Smooth muscle cell of the brain vasculature (primary cell): Measurements from ENCODE around the gene ITGB2.
"Not testable (repeated sequence)": the region's sequence is repeated elsewhere in the genome, so short reads cannot be mapped to it uniquely, and the experiment has no call there.

Experiments
- DNase-seq: peaks from one replicate; pipeline ENCODE4 v3.0.0-alpha.2; 2012; ENCODE audit warnings: low read depth, low spot score

The ITGB2 gene

GRCh38 chr21:44926331-44927101 is 5.8 kb upstream of the ITGB2 start:
- DNase-seq: no peak

GRCh38 chr21:44925378-44925755 is 4.7 kb upstream of the ITGB2 start:
- no peak for DNase-seq

- no peak for DNase-seq
These were observed 4.1 kb upstream of the ITGB2 start for GRCh38 chr21:44924606-44925377.

- no peak for DNase-seq
These were observed 2.9 kb upstream of the ITGB2 start for GRCh38 chr21:44923480-44924084.

- DNase-seq: no peak
These were observed 1.2 kb upstream of the ITGB2 start for GRCh38 chr21:44921928-44922327.

GRCh38 chr21:44919913-44920693 is 596 bp downstream of the ITGB2 start:
- DNase-seq: no peak

DNA sequence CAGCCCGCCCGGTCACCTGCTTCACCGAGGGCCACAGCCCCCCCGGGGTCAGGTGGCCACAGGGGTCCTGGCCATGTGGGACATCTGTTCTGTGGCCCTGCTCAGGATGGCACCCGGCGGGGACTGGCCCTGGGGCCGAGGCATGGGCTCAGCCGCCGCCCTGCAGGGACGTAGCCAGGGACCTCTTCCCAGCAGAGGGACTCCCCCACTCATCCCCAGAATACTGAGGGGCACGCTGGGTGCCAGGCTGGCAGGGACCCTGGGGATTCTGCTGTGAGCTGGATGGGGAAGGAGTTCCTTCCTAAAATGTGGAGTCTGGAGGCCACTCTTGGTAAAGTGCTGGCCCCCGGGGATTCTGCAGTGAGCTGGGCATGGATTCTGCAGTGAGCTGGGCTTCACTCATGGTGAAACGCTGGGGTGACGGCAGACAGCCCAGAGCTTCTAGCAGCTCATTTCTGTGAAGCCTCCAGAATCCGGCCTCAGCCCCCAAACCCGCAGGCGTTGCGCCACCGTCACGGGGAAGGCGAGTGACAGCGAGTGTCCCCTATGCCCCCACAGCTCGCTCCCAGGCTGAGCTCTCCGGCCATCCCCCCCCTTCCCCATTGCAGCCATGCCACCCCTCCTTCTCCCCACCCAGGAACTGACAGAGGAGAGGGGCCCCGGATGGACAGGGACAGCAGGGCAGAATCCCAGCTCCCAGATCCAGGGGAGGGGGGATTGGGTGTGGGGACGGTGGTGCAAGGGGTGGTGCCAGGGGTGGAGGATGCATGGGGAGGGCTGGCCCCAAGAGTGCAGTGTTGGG is 1.4 kb downstream of the ITGB2 start:
- no peak for DNase-seq

GRCh38 chr21:44918581-44919033 is 2.1 kb downstream of the ITGB2 start:
- DNase-seq: no peak

DNA sequence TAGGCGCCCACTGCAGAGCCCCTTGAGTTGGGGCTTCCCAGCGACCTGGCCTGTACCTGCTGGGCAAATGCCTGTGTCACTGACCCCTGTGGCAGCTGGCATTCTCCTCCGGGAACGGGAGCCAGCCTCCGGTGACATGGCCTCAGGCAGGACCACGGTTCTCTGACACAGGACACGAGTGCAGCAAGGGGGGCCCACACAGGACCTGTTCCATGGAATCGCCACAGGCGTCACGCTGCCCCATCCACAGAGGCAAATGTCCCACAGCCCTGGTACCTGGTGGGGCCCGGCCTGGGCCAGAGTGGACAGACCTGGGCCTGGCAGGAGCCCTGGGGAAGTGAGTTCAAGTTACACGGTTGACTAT is 2.6 kb downstream of the ITGB2 start:
- no peak for DNase-seq

DNA sequence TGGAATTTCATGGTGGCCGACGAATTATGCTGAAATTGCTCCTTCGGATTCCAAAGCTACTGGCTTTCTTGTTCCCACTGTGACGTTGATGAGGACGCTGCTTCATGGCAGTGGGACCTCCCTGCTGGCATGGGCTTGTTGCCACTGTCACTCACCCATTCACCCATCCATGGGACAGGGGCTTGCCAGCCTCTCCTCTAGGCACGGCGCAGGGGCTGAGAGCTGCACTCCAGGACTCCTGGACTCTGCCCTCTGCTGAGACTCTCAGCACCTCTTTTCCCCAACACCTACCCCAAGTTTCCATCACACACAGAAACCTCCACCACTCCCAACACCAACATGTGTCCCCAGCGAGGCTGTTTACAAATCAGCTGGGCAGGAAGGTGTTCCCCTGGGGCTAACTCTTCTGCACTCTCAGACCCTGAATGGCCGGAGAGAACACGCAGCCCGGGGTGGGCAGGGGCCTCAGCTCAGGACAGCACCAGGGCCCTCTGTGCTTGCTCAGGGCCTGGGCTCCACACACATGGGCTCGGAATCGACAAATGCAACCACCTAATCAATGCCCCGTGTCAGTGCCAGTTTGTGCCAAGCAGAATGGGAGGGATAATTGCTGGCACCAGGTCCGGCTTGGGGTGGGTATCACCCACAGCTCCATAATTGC is 3.1 kb downstream of the ITGB2 start:
- no peak for DNase-seq

DNA sequence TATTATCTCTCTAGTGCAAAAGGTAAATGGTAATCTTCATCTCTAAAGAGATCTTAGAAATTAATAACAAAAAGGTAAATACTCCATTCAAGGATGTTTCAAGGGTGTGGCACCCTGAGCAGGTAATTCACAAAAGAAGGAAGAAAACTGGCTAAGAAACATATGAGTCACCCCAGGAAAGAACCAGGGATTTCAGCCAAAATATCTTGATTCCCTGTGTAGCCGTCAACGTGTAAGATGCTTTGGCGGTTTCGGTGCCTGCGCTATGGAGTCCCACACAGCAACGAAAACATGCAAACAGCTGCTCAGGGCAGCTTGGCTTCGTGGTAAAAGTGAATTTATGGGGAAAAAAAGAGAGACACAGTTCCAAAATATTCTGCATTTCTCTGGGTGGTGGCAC is 3.7 kb downstream of the ITGB2 start:
- no peak for DNase-seq

GRCh38 chr21:44914176-44914874 is 6.4 kb downstream of the ITGB2 start:
- DNase-seq: no peak

DNA sequence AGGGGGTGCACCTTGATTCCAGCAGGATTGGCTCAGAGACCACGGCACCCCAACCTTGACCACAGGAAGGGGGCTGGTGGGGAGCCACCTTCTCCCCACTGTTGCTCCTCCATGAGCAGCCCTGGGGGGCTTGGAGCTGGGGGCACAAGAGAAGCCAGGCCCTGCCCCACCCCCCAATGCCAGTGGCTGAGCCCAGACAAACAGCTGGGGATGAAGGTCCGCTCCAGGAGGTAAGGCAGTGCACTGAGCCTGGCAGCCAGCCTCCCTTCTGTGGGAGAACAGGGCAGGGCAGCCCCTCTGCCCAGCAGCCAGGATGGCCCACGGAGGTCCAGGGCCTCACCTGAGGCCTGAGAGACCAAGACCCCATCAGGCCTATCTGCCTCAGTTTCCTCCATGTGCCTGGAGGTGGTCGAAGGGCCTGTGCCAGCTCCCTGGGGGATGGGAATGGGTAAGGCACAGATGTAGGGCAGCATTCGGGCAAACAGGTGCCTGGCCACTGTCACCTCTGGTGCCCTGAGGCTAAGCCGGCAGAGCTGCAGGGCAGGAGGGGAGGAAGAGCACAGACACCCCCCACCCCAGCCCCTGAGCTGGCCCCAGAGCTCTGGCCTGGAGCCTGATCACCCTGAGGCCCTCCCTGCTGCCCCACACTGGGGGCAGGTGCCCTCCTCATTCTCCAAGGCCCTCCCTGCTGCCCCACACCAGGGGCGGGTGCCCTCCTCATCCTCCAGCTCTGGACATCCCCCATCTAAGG is 7.1 kb downstream of the ITGB2 start:
- DNase-seq: no peak

DNA sequence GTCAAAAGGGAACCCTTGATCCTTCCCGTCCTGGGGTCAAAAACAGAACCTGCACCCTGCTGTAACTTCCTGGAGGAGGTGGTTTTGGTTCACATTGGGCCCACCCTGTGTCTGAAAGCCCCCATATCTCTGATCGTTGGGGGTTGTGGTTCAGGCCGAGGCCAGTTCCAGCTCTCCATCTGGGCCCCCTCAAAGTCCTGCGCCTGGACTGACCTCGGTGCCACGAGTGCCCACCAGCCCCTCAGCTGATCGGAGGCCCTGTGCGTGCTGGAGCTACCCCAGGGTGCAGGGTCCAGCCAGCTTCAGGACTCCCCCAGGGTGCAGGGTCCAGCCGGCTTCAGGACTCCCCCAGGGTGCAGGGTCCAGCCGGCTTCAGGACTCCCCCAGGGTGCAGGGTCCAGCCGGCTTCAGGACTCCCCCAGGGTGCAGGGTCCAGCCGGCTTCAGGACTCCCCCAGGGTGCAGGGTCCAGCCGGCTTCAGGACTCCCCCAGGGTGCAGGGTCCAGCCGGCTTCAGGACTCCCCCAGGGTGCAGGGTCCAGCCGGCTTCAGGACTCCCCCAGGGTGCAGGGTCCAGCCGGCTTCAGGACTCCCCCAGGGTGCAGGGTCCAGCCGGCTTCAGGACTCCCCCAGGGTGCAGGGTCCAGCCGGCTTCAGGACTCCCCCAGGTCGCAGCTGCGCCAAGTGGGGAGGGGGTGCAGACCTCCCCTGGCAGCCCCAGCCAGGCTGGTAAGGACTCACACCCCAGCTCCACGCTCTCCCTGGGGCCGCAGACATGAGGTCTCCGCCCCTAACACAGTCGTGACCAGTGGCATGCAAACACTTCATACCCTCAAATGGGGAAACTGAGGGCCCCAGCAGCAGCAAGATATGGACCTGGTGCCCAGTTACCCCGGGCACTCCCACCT is 7.9 kb downstream of the ITGB2 start:
- DNase-seq: not testable (repeated sequence)

DNA sequence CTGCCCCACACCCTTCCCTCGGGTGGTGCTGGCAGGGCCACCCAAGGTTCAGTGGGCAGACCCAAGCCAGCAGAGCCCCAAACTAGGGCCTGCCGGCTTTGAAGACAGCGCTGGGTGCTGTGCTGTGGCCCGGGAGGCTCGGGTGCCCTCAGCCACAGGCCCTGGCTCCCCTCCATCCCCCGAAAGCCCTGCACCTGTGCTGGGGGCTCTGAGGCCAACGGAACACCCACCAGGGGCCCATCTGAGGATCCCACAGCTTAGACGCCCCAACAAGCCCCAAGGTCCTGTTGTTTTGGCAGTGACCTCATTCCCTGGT is 8.6 kb downstream of the ITGB2 start:
- no peak for DNase-seq

DNA sequence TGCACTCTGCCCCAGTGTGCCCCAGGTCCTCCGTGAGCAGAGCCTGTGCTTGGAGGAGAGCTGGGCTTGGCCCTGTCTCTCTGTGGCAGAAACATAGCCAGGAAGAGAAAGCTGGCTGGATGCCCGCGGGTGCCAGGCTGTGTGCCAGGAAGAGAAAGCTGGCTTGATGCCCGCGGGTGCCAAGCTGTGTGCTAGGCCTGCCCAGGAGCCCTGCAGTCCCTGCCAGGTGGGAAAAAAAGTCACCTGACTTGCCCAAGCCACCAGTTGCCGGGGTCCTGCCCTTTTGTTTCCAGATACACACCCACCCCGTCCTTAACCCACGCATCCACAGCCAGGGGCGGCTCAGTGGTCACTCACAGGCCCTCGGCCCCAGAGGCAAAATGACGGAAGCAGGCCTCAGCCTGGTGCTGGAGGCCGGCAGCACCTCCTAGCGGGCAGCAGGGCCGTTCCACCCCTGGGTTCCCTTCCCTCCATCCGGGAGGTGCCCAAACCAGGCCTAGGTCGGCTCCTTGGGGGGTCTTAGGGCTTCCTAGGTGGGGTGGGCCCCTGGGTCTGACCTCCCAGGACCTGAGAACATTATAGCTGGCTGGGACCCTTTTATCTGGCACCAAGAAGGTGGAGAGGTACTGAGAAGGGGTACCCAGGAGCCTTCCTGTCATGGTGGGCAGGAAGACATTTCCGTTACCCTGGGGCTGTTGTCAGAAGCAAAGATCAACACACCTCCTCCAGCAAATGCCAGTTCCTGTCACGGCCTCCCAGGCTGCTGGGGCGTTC is 9.1 kb downstream of the ITGB2 start:
- DNase-seq: no peak

GRCh38 chr21:44911068-44911383 is 9.7 kb downstream of the ITGB2 start:
- DNase-seq: no peak
